ENCODE data around the gene FOXC1. TPM values are rescaled to one million over a fixed set of nuclear protein-coding genes. Genes with fewer than 3 reads are reported as not detected.

FOXC1 gene
- total and polyA plus RNA-seq, 4 donors, result 0.08 to 0.33 (median 0.14) TPM

- TF ChIP-seq ATF3 (IDR thresholded peaks at IDR 0.05) (no peak), RAD21 (IDR thresholded peaks at IDR 0.05) (no peak), JUND (IDR thresholded peaks at IDR 0.05) (no peak)
Observed at GRCh38 chr6:1636272-1636825, 26.6 kb downstream of the FOXC1 start (continued).

- TF ChIP-seq TAF1 (conservative IDR thresholded peaks at IDR 0.05), result no peak
- no peak for TF ChIP-seq SP1 (IDR thresholded peaks at IDR 0.05)
- no peak for TF ChIP-seq FOXA2 (IDR thresholded peaks at IDR 0.05)
- TF ChIP-seq NR2F2 (IDR thresholded peaks at IDR 0.05), result no peak
- no peak for TF ChIP-seq RXRA (IDR thresholded peaks at IDR 0.05)
- no peak for TF ChIP-seq HNF4A (conservative IDR thresholded peaks at IDR 0.05)
- TF ChIP-seq REST (IDR thresholded peaks at IDR 0.05), result no peak
- no peak for TF ChIP-seq CTCF (IDR thresholded peaks at IDR 0.05; ENCODE audit: low read depth, low read length, missing input control)
- TF ChIP-seq ATF3 (IDR thresholded peaks at IDR 0.05), result no peak
- TF ChIP-seq JUND (IDR thresholded peaks at IDR 0.05), result no peak
- TF ChIP-seq HNF4G (IDR thresholded peaks at IDR 0.05), result no peak
- TF ChIP-seq YY1 (IDR thresholded peaks at IDR 0.05), result no peak
- TF ChIP-seq MAX (IDR thresholded peaks at IDR 0.05), result no peak
- no peak for TF ChIP-seq RAD21 (IDR thresholded peaks at IDR 0.05)
- TF ChIP-seq GABPA (IDR thresholded peaks at IDR 0.05 in 1 of 2, conservative IDR thresholded peaks at IDR 0.05 in 1 of 2), result no peak
- no peak for TF ChIP-seq FOXA1 (IDR thresholded peaks at IDR 0.05)
- TF ChIP-seq EGR1 (IDR thresholded peaks at IDR 0.05; ENCODE audit: low read depth in 2 of 2), result no peak
- no peak for DNase-seq (ENCODE audit: low spot score)
- Histone ChIP-seq H3K4me1 (ENCODE audit: control insufficient read depth in 4 of 4, insufficient read depth in 4 of 4, low read length in 3 of 4) (no peaks in the 10 kb centered on the region), H3K36me3 (ENCODE audit: control insufficient read depth in 4 of 4, insufficient read depth in 3 of 4, low read depth in 1 of 4, low read length in 3 of 4) (no peaks in the 10 kb centered on the region), H3K9me3 (ENCODE audit: control insufficient read depth in 4 of 4, low read length in 3 of 4) (no peaks in the 10 kb centered on the region), H3K9ac (ENCODE audit: low read depth in 1 of 2, low read length in 2 of 2) (no peak overlapping the region), H3K4me3 (ENCODE audit: low read depth in 1 of 3, low read length in 3 of 3) (no peak overlapping the region), H3K27ac (ENCODE audit: low read depth in 1 of 2, low read length in 2 of 2) (no peak overlapping the region), H3K27me3 (ENCODE audit: control insufficient read depth in 4 of 4, insufficient read depth in 4 of 4, low read length in 3 of 4) (no peaks in the 10 kb centered on the region)
- 96% methylated on average over 20 of the region's 20 CpGs for WGBS
Observed at GRCh38 chr6:1636971-1637871, 27.5 kb downstream of the FOXC1 start.
